C1 segment of cervical spinal cord (tissue), 14 donors: ENCODE results near the gene ZFP36.

ENCODE experiments used
- DNase-seq, 14 donors: peaks; one replicate each; lab custom pipeline; 2025; lab: John Stamatoyannopoulos, UW

The ZFP36 gene

DNA sequence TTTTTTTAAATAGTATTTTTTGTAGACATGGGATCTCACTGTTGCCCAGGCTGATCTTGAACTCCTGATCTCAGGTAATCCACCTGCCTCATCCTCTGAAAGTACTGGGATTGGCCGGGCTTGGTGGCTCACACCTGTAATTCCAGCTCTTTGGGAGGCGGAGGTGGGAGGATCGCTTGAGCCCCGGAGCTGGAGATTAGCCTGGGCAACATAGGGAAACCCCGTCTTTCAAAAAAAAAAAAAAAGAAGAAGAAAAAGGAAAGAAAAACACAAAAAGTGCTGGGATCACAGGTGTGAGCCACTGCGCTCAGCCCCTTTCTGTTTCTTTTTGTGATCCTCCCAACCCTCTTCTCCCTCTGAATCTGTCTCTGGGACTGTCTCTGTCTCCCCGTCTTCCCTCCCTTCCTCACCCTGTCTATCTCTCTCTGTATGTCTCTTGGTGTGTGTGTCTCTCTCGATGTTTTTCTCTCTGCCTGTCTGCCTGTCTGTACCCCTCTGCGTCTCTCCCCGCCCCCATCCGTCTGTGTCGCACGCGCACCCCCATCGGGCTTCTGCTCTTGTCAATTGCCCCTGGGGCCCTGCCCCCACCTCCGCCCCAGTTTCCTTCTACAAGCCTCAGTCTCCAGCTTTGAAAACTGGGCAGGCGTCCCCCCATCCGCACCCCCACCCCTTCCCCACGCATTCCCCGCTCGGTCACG lies 540 bp upstream of the ZFP36 start:
- DNase-seq = peak in 3 of 14 donors; percentile 74 to 85 (median 78)

GRCh38 chr19:39407410-39407659 lies 688 bp downstream of the ZFP36 start:
- DNase-seq = peak in 2 of 14 donors; percentile 55 to 66

GRCh38 chr19:39407660-39408391 lies 1.2 kb downstream of the ZFP36 start:
- peak in 6 of 14 donors; percentile 32 to 75 (median 54) for DNase-seq

GRCh38 chr19:39408392-39409207 lies 2.0 kb downstream of the ZFP36 start:
- DNase-seq = peak in 4 of 14 donors; percentile 29 to 60 (median 42)

- peak in 12 of 14 donors; percentile 45 to 90 (median 76) for DNase-seq
These were observed 2.8 kb downstream of the ZFP36 start for GRCh38 chr19:39409208-39410016.

- DNase-seq = peak in 10 of 14 donors; percentile 23 to 88 (median 65)
These were observed 3.6 kb downstream of the ZFP36 start for GRCh38 chr19:39410017-39410830.

GRCh38 chr19:39410831-39411080 lies 4.1 kb downstream of the ZFP36 start:
- no peak for DNase-seq

GRCh38 chr19:39411081-39411831 lies 4.6 kb downstream of the ZFP36 start:
- peak in 9 of 14 donors; percentile 16 to 45 (median 30) for DNase-seq

- peak in 12 of 14 donors; percentile 67 to 92 (median 84) for DNase-seq
These were observed 5.1 kb downstream of the ZFP36 start for GRCh38 chr19:39411832-39412099.

DNA sequence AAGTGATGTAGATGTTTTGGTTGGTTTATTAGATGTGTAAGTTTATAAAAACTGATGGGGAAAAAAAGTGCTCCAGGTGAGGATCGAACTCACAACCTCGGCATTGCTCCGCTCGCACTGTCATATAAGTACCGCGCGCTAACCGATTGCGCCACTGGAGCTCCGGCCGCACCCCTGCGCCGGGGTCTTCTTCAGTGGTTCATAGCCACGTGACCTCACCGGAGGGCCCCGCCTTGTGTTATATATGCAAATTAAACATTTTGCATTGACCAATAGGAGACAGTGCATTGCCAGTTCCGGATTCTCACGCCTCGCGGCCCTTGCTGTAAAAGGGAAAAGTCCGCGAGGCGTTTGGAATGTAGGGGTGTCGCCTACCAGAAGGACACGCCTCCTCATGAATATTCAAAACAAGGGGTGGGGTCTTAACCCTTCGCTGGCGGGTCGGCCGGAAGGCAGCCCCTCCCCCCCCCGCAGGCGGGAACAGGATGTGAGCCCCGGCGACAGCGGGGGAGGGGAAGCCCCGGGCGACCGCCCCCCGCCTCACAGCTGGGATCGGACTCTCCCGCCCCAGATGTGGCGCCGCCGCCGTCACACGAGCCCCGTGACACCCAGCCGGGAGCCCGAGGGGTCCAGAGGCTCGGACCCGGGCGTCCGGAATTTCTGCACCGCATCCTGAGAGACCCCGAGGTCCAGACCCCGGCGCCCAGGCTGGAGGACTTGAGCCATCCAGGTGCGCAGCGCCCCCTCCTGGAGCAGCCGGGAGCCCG lies 5.6 kb downstream of the ZFP36 start, which contains the start of gene PLEKHG2:
Gene PLEKHG2, plus strand, starts transcription at position 570 of the 767 bp plus-strand sequence. CDS start 1,418 bp downstream, outside the sequence.
- DNase-seq = peak; percentile 53 to 99 (median 90)

GRCh38 chr19:39412867-39413271 lies 6.2 kb downstream of the ZFP36 start:
- DNase-seq = peak in 2 of 14 donors; percentile 33 to 49

GRCh38 chr19:39413272-39413910 lies 6.7 kb downstream of the ZFP36 start:
- DNase-seq = peak in 2 of 14 donors; percentile 35 to 48

DNA sequence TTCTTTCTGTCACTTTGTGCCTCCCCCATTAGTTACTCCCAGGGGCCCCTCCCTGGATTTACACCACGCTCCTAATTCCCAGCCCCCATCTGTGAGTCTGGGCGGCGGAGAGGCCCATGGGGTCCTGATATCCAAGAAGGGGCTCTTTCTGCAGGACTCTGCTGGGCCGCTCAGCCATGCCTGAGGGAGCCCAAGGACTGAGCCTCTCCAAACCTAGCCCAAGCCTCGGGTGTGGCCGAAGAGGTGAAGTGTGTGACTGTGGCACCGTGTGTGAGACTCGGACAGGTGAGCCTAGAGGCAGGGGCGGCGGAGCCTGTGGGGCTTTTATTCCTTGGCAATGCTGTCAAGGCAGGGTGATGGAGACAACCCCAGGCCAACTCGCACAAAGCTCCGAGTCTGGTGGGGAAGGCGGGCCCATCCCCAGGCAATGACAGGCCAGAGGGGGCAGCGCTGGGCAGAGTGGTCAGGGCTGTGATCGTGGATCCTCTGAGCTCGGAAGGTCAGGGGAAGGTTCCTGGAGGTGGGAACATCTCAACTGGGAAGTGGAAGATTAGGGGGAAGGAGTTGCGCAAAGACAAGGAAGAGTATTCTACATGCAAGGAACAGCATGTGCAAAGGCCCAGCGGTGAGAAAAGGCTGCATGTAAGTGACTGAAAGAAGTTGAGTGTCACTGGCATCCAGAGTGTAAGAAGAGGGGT lies 7.4 kb downstream of the ZFP36 start:
- peak in 1 of 14 donors; percentile 35 for DNase-seq

DNA sequence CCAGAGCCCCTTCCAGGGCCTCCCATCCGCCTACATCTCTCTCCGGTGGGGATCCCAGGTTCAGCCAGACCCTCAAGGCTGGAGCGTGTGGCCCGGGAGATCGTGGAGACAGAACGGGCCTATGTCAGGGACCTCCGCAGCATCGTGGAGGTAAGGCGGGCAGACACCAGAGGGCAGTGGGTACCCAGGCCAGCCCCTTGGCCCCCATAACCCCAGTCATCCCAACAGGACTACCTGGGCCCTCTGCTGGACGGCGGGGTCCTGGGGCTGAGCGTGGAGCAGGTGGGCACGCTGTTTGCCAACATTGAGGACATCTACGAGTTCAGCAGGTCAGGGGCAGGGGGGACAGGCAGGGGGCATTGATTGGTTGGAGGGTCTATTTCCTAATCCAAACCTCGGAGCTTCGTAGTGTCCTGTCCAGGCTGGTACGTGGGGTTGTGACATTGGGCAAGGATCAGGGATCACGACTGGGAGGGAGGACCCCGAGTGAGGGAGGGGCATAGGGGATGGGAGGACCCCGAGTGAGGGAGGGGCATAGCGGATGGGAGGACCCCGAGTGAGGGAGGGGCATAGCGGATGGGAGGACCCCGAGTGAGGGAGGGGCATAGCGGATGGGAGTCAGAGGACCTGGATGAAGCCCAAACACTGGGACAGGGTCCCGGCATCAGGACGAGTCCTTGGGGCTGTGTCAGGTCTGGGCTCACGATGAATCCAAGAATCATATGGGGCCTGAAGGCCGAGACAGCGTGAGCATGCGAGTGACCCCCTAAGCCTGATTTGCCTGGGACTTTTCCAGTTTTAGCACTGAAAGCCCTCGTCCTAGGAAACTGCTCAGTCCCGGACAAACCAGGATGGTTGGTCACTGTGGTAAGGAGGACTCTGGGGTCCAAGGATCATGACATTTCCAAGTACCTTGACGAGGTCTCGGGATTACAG lies 8.7 kb downstream of the ZFP36 start:
- DNase-seq = no peak

- no peak for DNase-seq
These were observed 9.8 kb downstream of the ZFP36 start for GRCh38 chr19:39416152-39417120.
